VCaP (cell line): ENCODE data around the gene SLC25A17.
"Not testable (repeated sequence)": the region's sequence is repeated elsewhere in the genome, so short reads cannot be mapped to it uniquely, and the experiment has no call there.

Experiments
- H3K27ac ChIP-seq: fragments of 450-650 bp; 2 replicates; pipeline ENCODE4 v1.5.1; 2017
- TF ChIP-seq, protein P1 (sequence below): fragments of 450-650 bp; conservative IDR thresholded peaks from 2 replicates; pipeline ENCODE4 v1.5.1; 2017; ENCODE audit warnings: mild to moderate bottlenecking, moderate library complexity

The SLC25A17 gene

DNA sequence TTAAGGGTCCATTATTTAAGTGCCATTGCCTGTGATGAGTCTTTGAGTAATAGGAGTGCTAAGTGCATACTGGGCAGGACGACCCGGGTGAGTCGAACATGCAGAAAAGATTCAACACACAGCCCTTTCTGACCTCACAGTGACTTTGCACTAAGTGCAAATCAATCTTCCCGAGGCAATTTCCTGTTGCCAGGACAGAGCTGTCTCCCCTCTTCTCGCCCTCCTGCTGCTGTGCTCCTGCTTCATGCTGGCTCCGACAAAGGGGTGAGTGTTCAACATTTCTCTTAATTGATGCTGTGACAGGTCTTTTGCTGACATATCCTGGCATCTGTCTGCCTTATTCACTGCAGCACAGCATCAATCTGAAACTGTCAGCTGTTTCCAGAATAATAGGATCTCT, 97.9 kb downstream of the SLC25A17 start:
- H3K27ac ChIP-seq = no peak overlapping the region
- TF ChIP-seq, protein P1, sequence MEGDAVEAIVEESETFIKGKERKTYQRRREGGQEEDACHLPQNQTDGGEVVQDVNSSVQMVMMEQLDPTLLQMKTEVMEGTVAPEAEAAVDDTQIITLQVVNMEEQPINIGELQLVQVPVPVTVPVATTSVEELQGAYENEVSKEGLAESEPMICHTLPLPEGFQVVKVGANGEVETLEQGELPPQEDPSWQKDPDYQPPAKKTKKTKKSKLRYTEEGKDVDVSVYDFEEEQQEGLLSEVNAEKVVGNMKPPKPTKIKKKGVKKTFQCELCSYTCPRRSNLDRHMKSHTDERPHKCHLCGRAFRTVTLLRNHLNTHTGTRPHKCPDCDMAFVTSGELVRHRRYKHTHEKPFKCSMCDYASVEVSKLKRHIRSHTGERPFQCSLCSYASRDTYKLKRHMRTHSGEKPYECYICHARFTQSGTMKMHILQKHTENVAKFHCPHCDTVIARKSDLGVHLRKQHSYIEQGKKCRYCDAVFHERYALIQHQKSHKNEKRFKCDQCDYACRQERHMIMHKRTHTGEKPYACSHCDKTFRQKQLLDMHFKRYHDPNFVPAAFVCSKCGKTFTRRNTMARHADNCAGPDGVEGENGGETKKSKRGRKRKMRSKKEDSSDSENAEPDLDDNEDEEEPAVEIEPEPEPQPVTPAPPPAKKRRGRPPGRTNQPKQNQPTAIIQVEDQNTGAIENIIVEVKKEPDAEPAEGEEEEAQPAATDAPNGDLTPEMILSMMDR = no peak

DNA sequence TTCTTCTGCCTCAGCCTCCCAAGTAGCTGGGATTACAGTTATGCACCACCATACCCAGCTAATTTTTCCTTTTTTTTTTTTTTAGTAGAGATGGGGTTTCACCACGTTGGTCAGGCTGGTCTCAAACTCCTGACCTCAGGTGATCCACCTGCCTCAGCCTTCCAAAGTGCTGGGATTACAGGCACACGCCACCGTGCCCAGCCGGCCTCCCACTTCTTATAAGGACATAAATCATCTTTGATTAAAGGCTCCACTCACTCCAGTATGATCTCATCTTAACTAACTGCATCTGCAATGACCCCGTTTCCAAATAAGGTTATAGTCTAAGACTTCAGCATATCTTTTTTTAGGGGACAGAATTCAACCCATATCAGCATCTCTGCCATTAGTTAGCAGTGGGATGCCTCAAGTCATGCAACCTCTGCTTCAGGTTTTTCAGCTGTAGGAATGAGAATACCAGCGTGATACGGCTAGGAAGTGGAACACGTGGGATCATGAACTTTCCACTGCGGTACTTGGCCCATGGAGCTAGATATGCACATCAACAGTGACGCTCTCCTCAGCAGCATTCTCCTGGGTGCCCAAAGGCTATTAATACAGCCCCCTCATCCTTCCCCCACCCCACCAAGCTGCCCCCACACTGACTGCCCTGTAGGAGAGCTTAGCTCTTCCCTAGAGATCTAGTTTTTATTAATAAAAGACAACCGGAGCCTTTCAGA, 98.4 kb downstream of the SLC25A17 start:
- H3K27ac ChIP-seq = no peak overlapping the region
- TF ChIP-seq, protein P1 = no peak

DNA sequence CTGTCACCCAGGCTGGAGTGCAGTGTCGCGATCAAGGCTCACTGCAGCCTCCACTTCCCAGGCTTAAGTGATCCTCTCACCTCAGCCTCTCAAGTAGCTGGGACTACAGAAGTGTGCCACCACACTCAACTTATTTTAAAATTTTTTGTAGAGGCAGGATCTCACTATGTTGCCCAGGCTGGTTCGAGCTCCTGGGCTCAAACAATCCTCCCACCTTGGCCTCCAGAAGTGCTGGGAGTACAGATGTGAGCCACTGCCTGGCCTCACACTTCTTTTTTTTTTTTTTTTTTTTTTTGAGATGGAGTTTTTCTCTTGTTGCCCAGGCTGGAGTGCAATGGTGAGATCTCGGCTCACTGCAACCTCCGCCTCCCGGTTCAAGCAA, 99.0 kb downstream of the SLC25A17 start:
- not testable (repeated sequence) for H3K27ac ChIP-seq
